Activated effector memory CD4-positive, alpha-beta T cell treated with Interleukin-2 at 50 U/mL for 16 hours (primary cell): ENCODE measurements around the gene FAM200A.

Source experiments
- DNase-seq: peaks from one replicate; pipeline ENCODE4 v3.0.0-alpha.2; 2020

Gene FAM200A

GRCh38 chr7:99499721-99500636 is 51.9 kb downstream of the FAM200A start, which contains the start of gene ZNF394:
ZNF394 (minus strand) TSS chr7:99500281; CDS start chr7:99500093, 188 bp downstream.
- DNase-seq = peak; percentile 84

GRCh38 chr7:99499371-99499720 is 52.6 kb downstream of the FAM200A start:
- no peak for DNase-seq

GRCh38 chr7:99498546-99498944 is 53.4 kb downstream of the FAM200A start:
- no peak for DNase-seq

DNA sequence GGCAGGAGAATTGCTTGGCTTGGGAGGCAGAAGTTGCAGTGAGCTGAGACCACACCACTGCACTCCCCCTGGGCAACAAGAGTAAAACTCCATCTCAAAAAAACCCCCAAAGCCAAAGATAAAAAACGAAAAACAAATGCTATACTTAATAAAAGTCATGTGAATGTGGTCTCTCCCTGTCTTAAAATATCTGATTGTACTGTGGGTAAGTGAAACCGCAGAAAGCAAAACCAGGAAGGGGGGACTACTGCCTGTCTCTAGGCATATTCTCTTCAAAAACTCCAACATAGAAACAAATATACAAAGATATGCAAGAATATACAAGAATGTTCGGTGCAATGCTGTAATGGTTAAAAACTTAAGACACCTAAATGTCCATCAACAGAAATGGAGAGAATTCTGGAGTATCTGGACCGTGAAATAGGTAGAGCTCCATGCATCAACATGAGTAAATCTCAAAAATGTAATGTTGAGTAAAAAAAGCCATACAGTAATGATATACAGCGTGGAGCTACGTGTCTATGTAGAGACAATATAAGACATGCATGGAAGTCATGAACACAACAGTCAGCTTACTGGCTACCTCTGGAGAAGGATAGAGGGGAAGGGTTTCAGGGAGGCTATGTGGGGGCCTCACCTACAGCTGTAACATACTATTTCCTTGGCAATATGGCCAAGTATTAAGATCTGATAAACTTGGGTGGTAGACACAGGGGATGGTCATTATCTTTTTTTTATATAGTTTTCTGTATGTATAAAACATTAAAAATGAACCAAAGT is 54.0 kb downstream of the FAM200A start:
- DNase-seq = no peak
